ENCODE data around the gene RPIA. TPM values are rescaled to one million over a fixed set of nuclear protein-coding genes. Genes with fewer than 3 reads are reported as not detected.
A peak's percentile ranks its signal among the peaks of the same experiment; 100 is the strongest.

RPIA gene
- total and polyA plus RNA-seq, 4 donors: 0.88 to 29.4 (median 3.1) TPM

- no peak overlapping the region for H3K4me3 ChIP-seq (ENCODE audit: low read depth in 1 of 3, low read length in 3 of 3)
- H3K27ac ChIP-seq (ENCODE audit: low read depth in 1 of 2, low read length in 2 of 2): peak overlapping the region; percentile 49 to 60
- no peak for DNase-seq (ENCODE audit: low spot score)
- TF ChIP-seq SP1 (IDR thresholded peaks at IDR 0.05) (no peak), TAF1 (conservative IDR thresholded peaks at IDR 0.05) (no peak), HNF4G (IDR thresholded peaks at IDR 0.05) (no peak), HNF4A (conservative IDR thresholded peaks at IDR 0.05) (no peak), FOXA1 (IDR thresholded peaks at IDR 0.05) (no peak), MAX (IDR thresholded peaks at IDR 0.05) (no peak), NR2F2 (IDR thresholded peaks at IDR 0.05) (no peak), YY1 (IDR thresholded peaks at IDR 0.05) (no peak), JUND (IDR thresholded peaks at IDR 0.05) (peak; percentile 31 to 54), CTCF (IDR thresholded peaks at IDR 0.05; ENCODE audit: low read depth, low read length, missing input control) (peak; percentile 76), RAD21 (IDR thresholded peaks at IDR 0.05) (peak; percentile 86 to 88), FOXA2 (IDR thresholded peaks at IDR 0.05) (peak; percentile 46), RXRA (IDR thresholded peaks at IDR 0.05) (no peak), EGR1 (IDR thresholded peaks at IDR 0.05; ENCODE audit: low read depth in 2 of 2) (no peak), REST (IDR thresholded peaks at IDR 0.05) (no peak), GABPA (IDR thresholded peaks at IDR 0.05 in 1 of 2, conservative IDR thresholded peaks at IDR 0.05 in 1 of 2) (no peak)
- TF ChIP-seq, protein P1, sequence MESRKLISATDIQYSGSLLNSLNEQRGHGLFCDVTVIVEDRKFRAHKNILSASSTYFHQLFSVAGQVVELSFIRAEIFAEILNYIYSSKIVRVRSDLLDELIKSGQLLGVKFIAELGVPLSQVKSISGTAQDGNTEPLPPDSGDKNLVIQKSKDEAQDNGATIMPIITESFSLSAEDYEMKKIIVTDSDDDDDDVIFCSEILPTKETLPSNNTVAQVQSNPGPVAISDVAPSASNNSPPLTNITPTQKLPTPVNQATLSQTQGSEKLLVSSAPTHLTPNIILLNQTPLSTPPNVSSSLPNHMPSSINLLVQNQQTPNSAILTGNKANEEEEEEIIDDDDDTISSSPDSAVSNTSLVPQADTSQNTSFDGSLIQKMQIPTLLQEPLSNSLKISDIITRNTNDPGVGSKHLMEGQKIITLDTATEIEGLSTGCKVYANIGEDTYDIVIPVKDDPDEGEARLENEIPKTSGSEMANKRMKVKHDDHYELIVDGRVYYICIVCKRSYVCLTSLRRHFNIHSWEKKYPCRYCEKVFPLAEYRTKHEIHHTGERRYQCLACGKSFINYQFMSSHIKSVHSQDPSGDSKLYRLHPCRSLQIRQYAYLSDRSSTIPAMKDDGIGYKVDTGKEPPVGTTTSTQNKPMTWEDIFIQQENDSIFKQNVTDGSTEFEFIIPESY (IDR thresholded peaks at IDR 0.05): no peak
- TF ChIP-seq, protein P2, sequence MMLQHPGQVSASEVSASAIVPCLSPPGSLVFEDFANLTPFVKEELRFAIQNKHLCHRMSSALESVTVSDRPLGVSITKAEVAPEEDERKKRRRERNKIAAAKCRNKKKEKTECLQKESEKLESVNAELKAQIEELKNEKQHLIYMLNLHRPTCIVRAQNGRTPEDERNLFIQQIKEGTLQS (IDR thresholded peaks at IDR 0.05): no peak
- no peaks in the 10 kb centered on the region for H3K9me3 ChIP-seq (ENCODE audit: control insufficient read depth in 4 of 4, low read length in 3 of 4)
- H3K27me3 ChIP-seq (ENCODE audit: control insufficient read depth in 4 of 4, insufficient read depth in 4 of 4, low read length in 3 of 4): no peaks in the 10 kb centered on the region
- no peaks in the 10 kb centered on the region for H3K36me3 ChIP-seq (ENCODE audit: control insufficient read depth in 4 of 4, insufficient read depth in 3 of 4, low read depth in 1 of 4, low read length in 3 of 4)
- peaks cover 0 to 10% (median 2%) of the 10 kb centered on the region in 4 donors for H3K4me1 ChIP-seq (ENCODE audit: control insufficient read depth in 4 of 4, insufficient read depth in 4 of 4, low read length in 3 of 4)
- no peak overlapping the region for H3K9ac ChIP-seq (ENCODE audit: low read depth in 1 of 2, low read length in 2 of 2)
- WGBS: 67% methylated on average over 6 of the region's 6 CpGs
Measured at GRCh38 chr2:88669482-88670214, 21.8 kb upstream of the RPIA start.

Measured in liver (tissue), 9 donors.